T-helper 9 cell (primary cell): ENCODE data around the gene GASK1B.

ENCODE experiments used
- DNase-seq: peaks from one replicate; pipeline ENCODE4 v3.0.0-alpha.2; 2020

Gene GASK1B

DNA sequence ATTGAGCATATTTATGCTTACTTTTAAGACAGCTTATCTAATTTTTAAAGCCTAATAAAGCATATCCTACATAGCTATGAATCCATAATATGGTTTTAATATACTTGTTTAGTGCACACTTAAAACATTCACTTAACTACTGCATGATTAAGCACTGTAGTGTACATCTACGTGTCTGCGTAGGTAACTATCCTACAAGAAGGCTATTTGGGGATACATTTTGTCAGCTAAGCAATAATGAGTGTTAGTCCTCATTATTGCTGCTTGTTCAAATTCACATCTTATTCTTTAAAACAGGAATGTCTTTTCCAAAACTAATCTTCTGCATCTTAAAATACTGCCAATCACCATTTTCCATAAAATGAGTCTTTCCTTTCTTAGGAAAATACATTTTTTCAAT is 38.6 kb downstream of the GASK1B start:
- DNase-seq: no peak

DNA sequence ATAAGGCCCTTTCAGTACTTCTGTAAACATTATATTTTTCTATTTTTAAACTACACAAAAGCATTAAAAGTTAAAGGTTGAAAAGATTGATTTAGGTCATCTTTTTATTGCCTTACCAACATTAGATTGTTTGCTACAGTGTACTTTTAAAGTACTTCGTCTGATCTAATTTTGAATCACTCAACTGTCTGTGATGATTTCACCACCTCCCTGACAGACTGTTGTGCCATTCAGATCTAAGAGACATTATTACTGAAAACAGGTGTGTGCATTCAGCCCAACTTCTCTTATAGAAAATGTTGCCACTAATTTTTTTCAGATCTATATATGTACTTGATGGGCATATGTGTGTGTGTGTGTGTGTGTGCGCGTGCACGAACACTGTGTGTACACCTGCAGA is 39.3 kb downstream of the GASK1B start:
- no peak for DNase-seq

DNA sequence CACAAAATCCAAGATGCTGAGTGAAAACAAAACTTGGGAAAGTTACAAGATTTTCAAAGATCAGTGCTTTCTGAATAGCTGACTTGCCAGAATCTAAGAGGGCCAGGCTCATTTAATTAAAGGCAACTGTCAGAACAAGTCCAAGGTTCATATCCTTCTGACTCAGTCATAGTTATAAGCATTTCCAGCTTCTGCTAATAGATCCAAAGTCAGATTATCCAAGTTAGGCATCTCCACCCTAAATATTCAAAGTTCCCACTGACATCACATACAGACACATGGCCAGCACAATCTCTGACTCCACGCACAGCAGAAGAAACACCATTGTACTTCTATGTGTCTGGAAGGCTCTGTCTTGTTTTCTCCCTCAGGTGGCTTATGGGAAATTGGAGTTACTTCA is 41.8 kb downstream of the GASK1B start:
- DNase-seq: no peak

DNA sequence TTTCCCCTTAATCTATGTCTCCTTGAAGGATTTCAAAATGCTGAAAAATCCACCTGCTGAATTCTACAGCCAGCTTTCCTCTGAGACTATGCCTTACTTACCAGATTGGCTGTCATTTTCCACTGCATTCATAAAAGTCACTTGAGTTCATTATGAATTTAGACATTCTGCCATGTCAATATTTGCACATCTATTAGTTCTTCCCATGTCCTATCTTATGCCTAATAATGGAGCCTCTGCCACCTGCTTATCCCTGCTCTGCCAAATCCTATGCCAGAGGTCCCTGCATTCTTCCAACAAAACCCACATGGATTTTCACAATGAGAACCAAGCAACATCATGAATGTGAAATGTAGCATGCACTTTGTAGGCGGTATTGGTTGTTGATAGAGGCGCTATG is 42.6 kb downstream of the GASK1B start:
- no peak for DNase-seq

DNA sequence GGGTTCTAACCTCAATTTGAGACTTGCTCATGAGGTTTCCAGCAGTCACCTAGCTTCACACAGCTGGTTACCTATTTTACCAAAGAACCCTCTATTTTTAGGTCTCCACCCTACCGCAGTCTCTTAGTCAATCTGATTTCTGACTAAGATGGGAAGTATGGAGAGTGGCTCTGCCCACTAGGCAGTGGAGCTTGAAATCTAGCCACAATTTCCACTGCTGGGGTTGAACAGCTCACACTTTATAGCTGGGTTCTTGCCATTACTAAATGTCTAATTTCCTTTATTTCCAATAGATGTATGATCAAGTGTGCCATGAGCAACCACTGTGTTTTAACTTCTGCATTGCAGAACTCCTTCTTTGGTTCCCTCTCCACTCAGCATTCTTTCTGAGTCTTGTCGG is 43.1 kb downstream of the GASK1B start:
- no peak for DNase-seq

DNA sequence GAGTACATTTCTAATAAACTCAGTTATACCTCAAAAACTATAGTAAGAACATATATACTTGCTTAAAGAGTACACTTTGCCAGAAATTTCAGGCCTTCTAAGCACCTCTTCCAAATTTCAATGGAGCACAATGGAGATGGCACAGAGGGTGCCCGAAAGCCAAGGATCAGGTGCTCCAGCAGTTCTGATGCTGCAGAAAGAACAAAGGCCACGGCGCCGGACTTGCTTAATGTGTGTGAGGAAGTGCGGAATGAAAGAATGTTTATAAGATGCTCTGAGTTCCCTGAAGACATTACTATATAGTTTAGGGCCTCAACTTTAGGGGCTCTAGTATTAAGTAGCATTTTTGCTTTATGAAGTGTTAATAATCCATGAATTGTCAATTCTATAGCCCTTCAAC is 44.3 kb downstream of the GASK1B start:
- DNase-seq: no peak

DNA sequence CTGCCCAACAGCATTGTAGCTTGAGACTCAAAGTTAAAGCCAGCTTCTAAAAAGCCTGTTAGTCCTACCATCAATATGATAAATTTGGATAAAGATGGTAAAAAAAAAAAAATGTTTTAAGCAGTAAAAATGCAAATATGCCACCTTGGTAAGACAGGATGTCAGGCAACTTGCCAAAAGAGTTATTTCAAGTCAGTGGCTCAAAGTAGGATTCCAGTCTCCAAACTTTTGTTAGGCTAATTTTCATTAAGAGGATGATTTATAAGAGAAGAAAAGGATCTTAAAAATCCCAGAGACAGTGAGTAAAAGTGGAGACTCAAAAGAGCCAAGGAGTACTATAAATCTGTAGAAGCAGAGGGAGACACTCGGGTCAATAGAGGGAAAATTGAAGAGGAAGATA is 47.5 kb downstream of the GASK1B start:
- DNase-seq: no peak
